Stimulated activated CD4-positive, alpha-beta T cell treated with anti-CD3 and anti-CD28 coated beads, Interleukin-1b, Interleukin-23, amount 100 ng/mL, for 24 hours (primary cell): ENCODE results near the gene CDH4.
"Not testable (repeated sequence)": the region's sequence is repeated elsewhere in the genome, so short reads cannot be mapped to it uniquely, and the experiment has no call there.

Experiments
- DNase-seq, 4 experiments: peaks; one replicate each; pipeline ENCODE4 v3.0.0-alpha.2; 2020; ENCODE audit warnings: low read depth in 4 of 4, low spot score in 1 of 4

Gene CDH4

GRCh38 chr20:61380545-61380915 is 128.5 kb downstream of the CDH4 start:
- no peak for DNase-seq

- DNase-seq: no peak
Observed at GRCh38 chr20:61382194-61382593, 130.1 kb downstream of the CDH4 start.

- DNase-seq: no peak
Observed at GRCh38 chr20:61385296-61385695, 133.2 kb downstream of the CDH4 start.

GRCh38 chr20:61385731-61386130 is 133.7 kb downstream of the CDH4 start:
- DNase-seq: no peak

GRCh38 chr20:61387204-61387953 is 135.3 kb downstream of the CDH4 start:
- peak in 1 of 4 experiments; percentile 2 for DNase-seq

GRCh38 chr20:61387954-61388348 is 135.9 kb downstream of the CDH4 start:
- no peak for DNase-seq

- no peak for DNase-seq
Observed at GRCh38 chr20:61389077-61389476, 137.0 kb downstream of the CDH4 start.

GRCh38 chr20:61391185-61391584 is 139.1 kb downstream of the CDH4 start:
- DNase-seq: no peak

GRCh38 chr20:61391812-61392520 is 139.9 kb downstream of the CDH4 start:
- no peak for DNase-seq

GRCh38 chr20:61394088-61394799 is 142.2 kb downstream of the CDH4 start:
- no peak for DNase-seq

- no peak for DNase-seq
Observed at GRCh38 chr20:61396262-61396848, 144.3 kb downstream of the CDH4 start.

GRCh38 chr20:61397146-61397545 is 145.1 kb downstream of the CDH4 start:
- DNase-seq: no peak

GRCh38 chr20:61397790-61398189 is 145.7 kb downstream of the CDH4 start:
- no peak for DNase-seq

GRCh38 chr20:61399433-61399832 is 147.4 kb downstream of the CDH4 start:
- no peak for DNase-seq

- DNase-seq: no peak
Observed at GRCh38 chr20:61400499-61400898, 148.4 kb downstream of the CDH4 start.

GRCh38 chr20:61404303-61404702 is 152.2 kb downstream of the CDH4 start:
- no peak for DNase-seq

GRCh38 chr20:61405007-61405406 is 152.9 kb downstream of the CDH4 start:
- DNase-seq: no peak

GRCh38 chr20:61406773-61407172 is 154.7 kb downstream of the CDH4 start:
- DNase-seq: not testable (repeated sequence)

GRCh38 chr20:61407561-61407960 is 155.5 kb downstream of the CDH4 start:
- DNase-seq: no peak

- DNase-seq: no peak
Observed at GRCh38 chr20:61408951-61409740, 157.1 kb downstream of the CDH4 start.

- DNase-seq: no peak
Observed at GRCh38 chr20:61411743-61412142, 159.7 kb downstream of the CDH4 start.
